ENCODE measurements around the gene SARS1.
A peak's percentile ranks its signal among the peaks of the same experiment; 100 is the strongest.
"Not testable (repeated sequence)": the region's sequence is repeated elsewhere in the genome, so short reads cannot be mapped to it uniquely, and the experiment has no call there.

Gene SARS1

GRCh38 chr1:109192433-109192832, 21.3 kb upstream of the SARS1 start:
- DNase-seq (ENCODE audit: low spot score): no peak

GRCh38 chr1:109193653-109194590, 19.8 kb upstream of the SARS1 start:
- DNase-seq (ENCODE audit: low spot score): no peak

GRCh38 chr1:109197158-109198042, 16.3 kb upstream of the SARS1 start:
- DNase-seq (ENCODE audit: low spot score): no peak

- no peak for DNase-seq (ENCODE audit: low spot score)
Observed at GRCh38 chr1:109198043-109198695, 15.5 kb upstream of the SARS1 start.

GRCh38 chr1:109198745-109199144, 15.0 kb upstream of the SARS1 start:
- no peak for DNase-seq (ENCODE audit: low spot score)

GRCh38 chr1:109199710-109200109, 14.0 kb upstream of the SARS1 start:
- no peak for DNase-seq (ENCODE audit: low spot score)

GRCh38 chr1:109201123-109201703, 12.5 kb upstream of the SARS1 start:
- peak; percentile 84 for DNase-seq (ENCODE audit: low spot score)

- DNase-seq (ENCODE audit: low spot score): no peak
Observed at GRCh38 chr1:109204484-109204883, 9.2 kb upstream of the SARS1 start.

GRCh38 chr1:109206339-109206738, 7.4 kb upstream of the SARS1 start:
- no peak for DNase-seq (ENCODE audit: low spot score)

GRCh38 chr1:109207467-109208103, 6.1 kb upstream of the SARS1 start:
- DNase-seq (ENCODE audit: low spot score): no peak

- DNase-seq (ENCODE audit: low spot score): no peak
Observed at GRCh38 chr1:109208394-109208793, 5.3 kb upstream of the SARS1 start.

- DNase-seq (ENCODE audit: low spot score): no peak
Observed at GRCh38 chr1:109208836-109209463, 4.8 kb upstream of the SARS1 start.

GRCh38 chr1:109210058-109210457, 3.7 kb upstream of the SARS1 start:
- no peak for DNase-seq (ENCODE audit: low spot score)

- DNase-seq (ENCODE audit: low spot score): no peak
Observed at GRCh38 chr1:109213345-109213823, 334 bp upstream of the SARS1 start.

- DNase-seq (ENCODE audit: low spot score): peak; percentile 53
Observed at GRCh38 chr1:109214695-109215623, 1.2 kb downstream of the SARS1 start.

GRCh38 chr1:109216662-109217061, 2.9 kb downstream of the SARS1 start:
- DNase-seq (ENCODE audit: low spot score): no peak

GRCh38 chr1:109218516-109218915, 4.8 kb downstream of the SARS1 start:
- no peak for DNase-seq (ENCODE audit: low spot score)

GRCh38 chr1:109221201-109221600, 7.5 kb downstream of the SARS1 start:
- DNase-seq (ENCODE audit: low spot score): not testable (repeated sequence)

GRCh38 chr1:109225308-109225707, 11.6 kb downstream of the SARS1 start:
- DNase-seq (ENCODE audit: low spot score): no peak

Data from pons (tissue), 1 donor.